Neural crest cell (in vitro differentiated cells): ENCODE measurements around the gene NINJ2. TPM values are rescaled to one million over a fixed set of nuclear protein-coding genes. Genes with fewer than 3 reads are reported as not detected.
"Not testable (repeated sequence)": the region's sequence is repeated elsewhere in the genome, so short reads cannot be mapped to it uniquely, and the experiment has no call there.

Experiments
- DNase-seq: peaks from one replicate; pipeline ENCODE4 v3.0.0; 2021; ENCODE audit warnings: low read depth, mixed read lengths, low spot score
- H3K27ac Mint-ChIP-seq: one replicate; pipeline ENCODE4 v1.8.0; 2021; ENCODE audit warnings: mild to moderate bottlenecking, mixed read lengths; ENCODE audit not compliant: unreplicated experiment
- H3K27me3 Mint-ChIP-seq: 2 replicates; pipeline ENCODE4 v1.8.0; 2021; ENCODE audit warnings: low read depth, mild to moderate bottlenecking, mixed read lengths
- H3K36me3 Mint-ChIP-seq: 2 replicates; pipeline ENCODE4 v1.8.0; 2021; ENCODE audit warnings: low read depth, mild to moderate bottlenecking, mixed read lengths
- H3K4me1 Mint-ChIP-seq: 2 replicates; pipeline ENCODE4 v1.8.0; 2021; ENCODE audit warnings: mixed read lengths
- H3K4me3 Mint-ChIP-seq: one replicate; pipeline ENCODE4 v1.8.0; 2021; ENCODE audit warnings: mild to moderate bottlenecking, mixed read lengths
- H3K9me3 Mint-ChIP-seq: 2 replicates; pipeline ENCODE4 v1.8.0; 2021; ENCODE audit warnings: mixed read lengths
- total RNA-seq: library from RNA; stranded (reverse); gene quantifications from 2 replicates; pipeline ENCODE4 v1.2.1, GENCODE V29; 2021
- TF ChIP-seq, protein P1 (sequence below): fragments of 200-600 bp; sonication (generic); conservative IDR thresholded peaks from 2 replicates; pipeline ENCODE4 v1.5.0; 2021; ENCODE audit warnings: antibody characterized with exemption, mild to moderate bottlenecking

The NINJ2 gene
- total RNA-seq, 1 donor from 2014 or later: 0.42 TPM

DNA sequence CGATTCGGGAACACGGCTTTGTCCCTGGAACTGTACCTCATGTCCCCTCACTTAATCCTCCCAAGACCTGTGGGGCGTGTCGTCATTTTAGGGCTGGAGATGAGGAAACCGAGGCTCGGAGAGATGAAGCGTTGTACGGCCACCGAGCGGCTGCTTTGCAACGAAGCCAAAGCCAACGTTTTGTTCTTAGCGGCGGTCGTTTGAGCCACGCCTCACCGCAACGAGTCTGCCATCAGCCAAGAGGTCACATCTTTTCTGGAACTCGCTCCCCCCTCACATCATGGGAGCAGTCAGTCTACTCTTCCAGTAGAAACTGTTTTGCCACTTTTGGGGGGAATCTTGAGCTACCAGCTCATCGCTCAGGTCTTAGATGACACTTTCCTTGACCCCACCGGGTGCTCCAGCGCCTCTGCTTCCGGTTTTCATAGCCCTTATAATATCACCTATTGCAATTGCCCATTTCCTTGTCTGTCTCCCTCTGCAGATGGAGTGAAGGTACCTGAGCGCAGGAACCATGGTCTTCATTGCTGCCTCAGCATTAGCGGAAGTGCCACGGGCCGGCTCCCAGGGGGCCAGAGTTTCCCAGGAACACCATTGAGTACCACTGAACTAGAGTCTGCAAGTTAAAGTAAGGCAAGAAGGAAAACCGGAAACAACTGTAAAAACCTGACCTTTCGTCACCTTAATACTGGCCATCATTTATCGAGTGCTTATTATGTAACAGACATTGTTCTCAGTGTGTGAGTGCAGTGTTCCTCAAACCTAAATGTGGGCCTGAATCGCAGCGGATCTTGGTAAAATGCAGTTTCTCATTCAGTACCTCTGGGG, 19.6 kb downstream of the NINJ2 start:
- peak overlapping the region; percentile 85 for H3K4me3 Mint-ChIP-seq
- TF ChIP-seq, protein P1, sequence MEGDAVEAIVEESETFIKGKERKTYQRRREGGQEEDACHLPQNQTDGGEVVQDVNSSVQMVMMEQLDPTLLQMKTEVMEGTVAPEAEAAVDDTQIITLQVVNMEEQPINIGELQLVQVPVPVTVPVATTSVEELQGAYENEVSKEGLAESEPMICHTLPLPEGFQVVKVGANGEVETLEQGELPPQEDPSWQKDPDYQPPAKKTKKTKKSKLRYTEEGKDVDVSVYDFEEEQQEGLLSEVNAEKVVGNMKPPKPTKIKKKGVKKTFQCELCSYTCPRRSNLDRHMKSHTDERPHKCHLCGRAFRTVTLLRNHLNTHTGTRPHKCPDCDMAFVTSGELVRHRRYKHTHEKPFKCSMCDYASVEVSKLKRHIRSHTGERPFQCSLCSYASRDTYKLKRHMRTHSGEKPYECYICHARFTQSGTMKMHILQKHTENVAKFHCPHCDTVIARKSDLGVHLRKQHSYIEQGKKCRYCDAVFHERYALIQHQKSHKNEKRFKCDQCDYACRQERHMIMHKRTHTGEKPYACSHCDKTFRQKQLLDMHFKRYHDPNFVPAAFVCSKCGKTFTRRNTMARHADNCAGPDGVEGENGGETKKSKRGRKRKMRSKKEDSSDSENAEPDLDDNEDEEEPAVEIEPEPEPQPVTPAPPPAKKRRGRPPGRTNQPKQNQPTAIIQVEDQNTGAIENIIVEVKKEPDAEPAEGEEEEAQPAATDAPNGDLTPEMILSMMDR: no peak
- H3K36me3 Mint-ChIP-seq: no peaks in the 10 kb centered on the region

DNA sequence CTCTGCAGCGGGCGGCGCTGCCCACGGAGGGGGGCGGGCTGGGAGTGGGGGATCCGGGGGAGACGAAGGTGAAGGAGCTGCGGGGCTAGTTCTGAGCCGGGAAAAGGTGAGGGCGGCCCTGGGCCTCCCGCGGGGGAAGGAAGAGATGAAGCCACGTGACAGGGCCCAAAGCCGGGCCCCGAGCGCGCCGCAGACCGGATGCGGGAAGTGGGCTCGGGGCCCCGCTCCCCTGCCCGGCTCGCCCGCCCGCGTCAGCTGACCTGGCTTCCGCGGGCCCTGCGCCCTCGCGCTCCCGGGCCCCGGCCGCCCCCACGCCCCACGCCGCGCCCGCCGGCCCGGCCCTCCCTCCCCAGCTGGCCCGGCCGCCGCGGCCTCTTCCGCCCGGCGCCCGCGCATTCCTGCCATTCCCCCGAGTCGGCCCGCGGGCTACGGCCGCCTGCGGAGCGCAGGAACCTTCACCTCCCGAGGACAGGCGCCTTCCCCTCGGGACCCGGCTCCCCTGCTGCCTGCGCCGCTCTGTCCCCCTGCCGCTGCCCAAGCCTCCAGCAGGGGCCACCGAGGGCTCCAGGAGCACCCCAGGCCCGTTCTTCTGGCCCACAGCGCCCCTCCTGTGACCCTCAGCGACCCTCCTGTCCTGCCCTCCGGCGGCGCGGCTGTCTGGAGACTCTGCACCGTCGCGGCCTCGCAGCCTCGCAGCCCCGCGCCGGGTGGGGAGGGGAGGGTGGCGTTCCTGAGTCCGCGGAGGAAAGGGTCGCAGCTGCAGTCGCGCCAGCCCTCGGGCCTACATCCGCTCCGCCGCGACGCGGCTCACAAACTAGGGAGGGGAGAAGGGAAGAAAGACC, 20.4 kb downstream of the NINJ2 start:
- DNase-seq: peak; percentile 56
- H3K36me3 Mint-ChIP-seq: no peaks in the 10 kb centered on the region
- H3K27ac Mint-ChIP-seq: no peak overlapping the region
- TF ChIP-seq, protein P1: peak; percentile 61
- no peaks in the 10 kb centered on the region for H3K9me3 Mint-ChIP-seq
- peaks cover 16% of the 10 kb centered on the region for H3K4me1 Mint-ChIP-seq
- H3K4me3 Mint-ChIP-seq: peak overlapping the region; percentile 85
- H3K27me3 Mint-ChIP-seq: no peaks in the 10 kb centered on the region

More for the DNA sequence above, 19.6 kb downstream of the NINJ2 start:
- peak overlapping the region; percentile 65 for H3K27ac Mint-ChIP-seq
- no peaks in the 10 kb centered on the region for H3K9me3 Mint-ChIP-seq
- H3K4me1 Mint-ChIP-seq: peaks cover 16% of the 10 kb centered on the region
- H3K27me3 Mint-ChIP-seq: no peaks in the 10 kb centered on the region
- DNase-seq: no peak

DNA sequence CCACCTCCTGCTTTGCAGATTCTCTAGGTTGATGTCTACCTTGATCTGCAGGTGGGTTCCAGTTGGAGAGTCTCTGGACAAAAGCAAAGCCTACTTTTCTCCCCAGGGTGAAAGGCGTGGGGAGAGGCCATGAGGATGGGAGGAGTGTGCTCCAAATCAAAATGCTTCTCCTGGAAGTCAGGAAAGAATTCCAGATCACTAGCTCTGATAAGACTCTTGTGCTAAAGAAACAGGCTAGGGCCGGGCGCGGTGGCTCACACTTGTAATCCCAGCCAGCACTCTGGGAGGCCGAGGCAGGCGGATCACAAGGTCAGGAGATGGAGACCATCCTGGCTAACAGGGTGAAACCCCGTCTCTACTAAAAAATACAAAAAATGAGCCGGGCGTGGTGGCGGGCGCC, 21.9 kb downstream of the NINJ2 start:
- not testable (repeated sequence) for H3K27me3 Mint-ChIP-seq, H3K27ac Mint-ChIP-seq, DNase-seq, H3K9me3 Mint-ChIP-seq, H3K36me3 Mint-ChIP-seq
- peak overlapping the region; percentile 83 for H3K4me3 Mint-ChIP-seq
- H3K4me1 Mint-ChIP-seq: peaks cover 16% of the 10 kb centered on the region

DNA sequence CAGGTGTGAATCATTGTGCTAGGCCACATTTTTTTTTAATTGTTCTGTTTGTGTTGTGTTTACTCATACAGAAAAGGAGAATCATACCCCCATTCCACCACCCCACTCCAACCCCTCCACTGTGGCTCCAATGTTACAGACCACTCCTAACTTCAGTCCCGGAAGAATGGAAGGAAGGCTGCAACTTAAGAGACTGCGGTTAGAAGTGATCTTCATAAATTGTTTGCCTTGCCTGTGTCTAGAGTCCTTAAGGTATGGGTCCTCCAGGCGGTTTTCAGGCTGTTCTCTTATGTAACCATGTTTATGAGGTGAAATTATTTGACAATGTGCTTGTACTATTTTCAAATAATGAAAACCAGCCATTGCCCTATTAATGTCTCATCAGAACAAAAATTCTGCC, 22.5 kb downstream of the NINJ2 start:
- Mint-ChIP-seq H3K27me3 (no peaks in the 10 kb centered on the region), H3K9me3 (no peaks in the 10 kb centered on the region), H3K27ac (no peak overlapping the region), H3K4me3 (peak overlapping the region; percentile 62), H3K4me1 (peaks cover 16% of the 10 kb centered on the region), H3K36me3 (no peaks in the 10 kb centered on the region)
- TF ChIP-seq, protein P1: no peak
- DNase-seq: no peak

DNA sequence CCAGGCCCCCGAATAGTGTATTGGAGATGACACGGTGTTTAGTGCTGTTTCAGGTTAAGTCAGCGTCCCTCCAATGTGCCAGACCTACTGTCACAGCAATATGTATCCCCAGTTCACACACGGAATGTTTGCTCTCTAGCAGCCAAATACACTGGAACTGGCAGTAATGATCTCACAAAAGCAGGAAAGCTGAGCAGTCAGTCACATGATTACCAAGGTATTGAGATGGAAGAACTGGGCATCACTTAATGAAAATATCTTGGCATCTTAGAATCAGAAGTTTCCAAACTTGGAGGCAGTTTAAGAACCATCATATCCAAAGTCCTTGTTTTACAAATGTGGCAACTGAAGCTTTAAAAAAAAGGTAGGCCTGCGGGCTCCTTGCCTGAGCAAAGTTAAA, 23.3 kb downstream of the NINJ2 start:
- Mint-ChIP-seq H3K27ac (no peak overlapping the region), H3K4me3 (peak overlapping the region; percentile 9), H3K27me3 (no peaks in the 10 kb centered on the region), H3K4me1 (peaks cover 16% of the 10 kb centered on the region), H3K9me3 (no peaks in the 10 kb centered on the region), H3K36me3 (no peaks in the 10 kb centered on the region)
- TF ChIP-seq, protein P1: no peak
- DNase-seq: no peak
